ENCODE results near the gene CYP2E1.

- no peak for TF ChIP-seq EP300 (IDR thresholded peaks at IDR 0.05)
- no peak for TF ChIP-seq CTCF (IDR thresholded peaks at IDR 0.05)
These were observed at the start of gene CYP2E1 for GRCh38 chr10:133526957-133527588.
